Upper lobe of left lung (tissue), 6 donors: ENCODE measurements around the gene KIF26B. TPM values are rescaled to one million over a fixed set of nuclear protein-coding genes. Genes with fewer than 3 reads are reported as not detected.

ENCODE experiments used
- ATAC-seq, 2 donors: fragments of 200-7000 bp; cut with Tn5 transposase; one replicate each; pipeline ENCODE4 v1.9.1; 2022; ENCODE audit warnings: mild to moderate bottlenecking in 2 of 2, moderate library complexity in 2 of 2; ENCODE audit not compliant: low FRiP score in 2 of 2
- DNase-seq, 2 donors: peaks; one replicate each; pipeline ENCODE4 v3.0.0-alpha.2; 2019 to 2020
- H3K27ac ChIP-seq, 4 donors: fragments of 200-600 bp; sonication (generic); one replicate each; pipeline ENCODE4 v1.5.1; 2016 to 2019
- H3K27me3 ChIP-seq, 4 donors: fragments of 200-600 bp; sonication (generic); one replicate each; pipeline ENCODE4 v1.5.1; 2017 to 2019
- H3K36me3 ChIP-seq, 4 donors: fragments of 200-600 bp; sonication (generic); one replicate each; pipeline ENCODE4 v1.5.1; 2016 to 2019
- H3K4me1 ChIP-seq, 4 donors: fragments of 200-600 bp; sonication (generic); one replicate each; pipeline ENCODE4 v1.5.1; 2018 to 2019
- H3K4me3 ChIP-seq, 4 donors: fragments of 200-600 bp; sonication (generic); one replicate each; pipeline ENCODE4 v1.5.1; 2017 to 2019; ENCODE audit warnings: mild to moderate bottlenecking in 2 of 4, moderate library complexity in 1 of 4
- H3K9me3 ChIP-seq, 4 donors: fragments of 200-600 bp; sonication (generic); one replicate each; pipeline ENCODE4 v1.5.1; 2018 to 2019
- EP300 ChIP-seq, 4 donors: sonication (generic); formaldehyde crosslinking; IDR thresholded peaks; one replicate each; pipeline ENCODE4 v1.5.1; 2017; ENCODE audit warnings: antibody characterized with exemption in 4 of 4, control low read depth in 2 of 4
- POLR2A ChIP-seq, 4 donors: fragments of 450-650 bp; IDR thresholded peaks; one replicate each; pipeline ENCODE4 v1.5.1; 2016 to 2017; ENCODE audit warnings: antibody characterized with exemption in 4 of 4, mild to moderate bottlenecking in 2 of 4
- POLR2AphosphoS5 ChIP-seq, 2 donors: sonication (generic); formaldehyde crosslinking; IDR thresholded peaks; one replicate each; pipeline ENCODE4 v1.5.1; 2017; ENCODE audit warnings: antibody characterized with exemption in 2 of 2
- WGBS, 2 donors: methylation state at CpG; one replicate each; pipeline ENCODE4 v1.1.5; 2017 to 2018; 5-methylcytosine and 5-hydroxymethylcytosine counted together
- total RNA-seq, 6 donors: library from RNA; depleted of rRNA in 4 of 6; stranded (reverse); fragments of >200 nt in 4 of 6; gene quantifications; one replicate each; pipeline versions ENCODE4 v1.1.0 to v1.2.1, GENCODE V29; 2016 to 2021
- TF ChIP-seq, protein P1 (sequence below), 6 experiments: fragments of 450-650 bp in 4 of 6; fragments of 200-600 bp in 2 of 6; sonication (generic) in 2 of 6; IDR thresholded peaks; one replicate each; pipeline ENCODE4 v1.5.1; 2016 to 2019; ENCODE audit warnings: antibody characterized with exemption in 6 of 6
- donor health status: DM: no; HTN: no; CAD: no; lungs with moderate emphysema.
- donor health status: DM: no; HTN: yes; CAD: no; lungs with severe emphysema.

KIF26B gene
- total RNA-seq, 6 donors from 2014 or later, result 1.2 to 4.3 (median 2.1) TPM

- H3K4me3 ChIP-seq, result no peak overlapping the region
- H3K4me1 ChIP-seq, result no peaks in the 10 kb centered on the region
- no peak overlapping the region for H3K27ac ChIP-seq
- ATAC-seq (no peak), DNase-seq (no peak)
- H3K9me3 ChIP-seq, result no peaks in the 10 kb centered on the region
- WGBS, 2 donors, result 83 to 86% methylated on average over 11 of the region's 11 CpGs
- H3K36me3 ChIP-seq, result no peaks in the 10 kb centered on the region
- no peaks in the 10 kb centered on the region for H3K27me3 ChIP-seq
- TF ChIP-seq POLR2A (IDR thresholded peaks at IDR 0.05) (no peak), EP300 (IDR thresholded peaks at IDR 0.05) (no peak), POLR2AphosphoS5 (IDR thresholded peaks at IDR 0.05) (no peak)
- TF ChIP-seq, protein P1, sequence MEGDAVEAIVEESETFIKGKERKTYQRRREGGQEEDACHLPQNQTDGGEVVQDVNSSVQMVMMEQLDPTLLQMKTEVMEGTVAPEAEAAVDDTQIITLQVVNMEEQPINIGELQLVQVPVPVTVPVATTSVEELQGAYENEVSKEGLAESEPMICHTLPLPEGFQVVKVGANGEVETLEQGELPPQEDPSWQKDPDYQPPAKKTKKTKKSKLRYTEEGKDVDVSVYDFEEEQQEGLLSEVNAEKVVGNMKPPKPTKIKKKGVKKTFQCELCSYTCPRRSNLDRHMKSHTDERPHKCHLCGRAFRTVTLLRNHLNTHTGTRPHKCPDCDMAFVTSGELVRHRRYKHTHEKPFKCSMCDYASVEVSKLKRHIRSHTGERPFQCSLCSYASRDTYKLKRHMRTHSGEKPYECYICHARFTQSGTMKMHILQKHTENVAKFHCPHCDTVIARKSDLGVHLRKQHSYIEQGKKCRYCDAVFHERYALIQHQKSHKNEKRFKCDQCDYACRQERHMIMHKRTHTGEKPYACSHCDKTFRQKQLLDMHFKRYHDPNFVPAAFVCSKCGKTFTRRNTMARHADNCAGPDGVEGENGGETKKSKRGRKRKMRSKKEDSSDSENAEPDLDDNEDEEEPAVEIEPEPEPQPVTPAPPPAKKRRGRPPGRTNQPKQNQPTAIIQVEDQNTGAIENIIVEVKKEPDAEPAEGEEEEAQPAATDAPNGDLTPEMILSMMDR (IDR thresholded peaks at IDR 0.05), result no peak
Measured at GRCh38 chr1:245380790-245381535, 226.2 kb downstream of the KIF26B start.

GRCh38 chr1:245382981-245383380 lies 228.2 kb downstream of the KIF26B start:
- WGBS, 2 donors, result 91 to 92% methylated on average over 9 of the region's 9 CpGs
- H3K4me3 ChIP-seq, result no peak overlapping the region
- H3K36me3 ChIP-seq, result no peaks in the 10 kb centered on the region
- no peak for DNase-seq
- H3K9me3 ChIP-seq, result no peaks in the 10 kb centered on the region
- no peaks in the 10 kb centered on the region for H3K27me3 ChIP-seq
- H3K27ac ChIP-seq, result no peak overlapping the region
- ATAC-seq, result no peak
- TF ChIP-seq POLR2AphosphoS5 (IDR thresholded peaks at IDR 0.05), result no peak
- TF ChIP-seq, protein P1 (IDR thresholded peaks at IDR 0.05), result no peak
- no peak for TF ChIP-seq POLR2A (IDR thresholded peaks at IDR 0.05)
- no peak for TF ChIP-seq EP300 (IDR thresholded peaks at IDR 0.05)
- H3K4me1 ChIP-seq, result no peaks in the 10 kb centered on the region

DNA sequence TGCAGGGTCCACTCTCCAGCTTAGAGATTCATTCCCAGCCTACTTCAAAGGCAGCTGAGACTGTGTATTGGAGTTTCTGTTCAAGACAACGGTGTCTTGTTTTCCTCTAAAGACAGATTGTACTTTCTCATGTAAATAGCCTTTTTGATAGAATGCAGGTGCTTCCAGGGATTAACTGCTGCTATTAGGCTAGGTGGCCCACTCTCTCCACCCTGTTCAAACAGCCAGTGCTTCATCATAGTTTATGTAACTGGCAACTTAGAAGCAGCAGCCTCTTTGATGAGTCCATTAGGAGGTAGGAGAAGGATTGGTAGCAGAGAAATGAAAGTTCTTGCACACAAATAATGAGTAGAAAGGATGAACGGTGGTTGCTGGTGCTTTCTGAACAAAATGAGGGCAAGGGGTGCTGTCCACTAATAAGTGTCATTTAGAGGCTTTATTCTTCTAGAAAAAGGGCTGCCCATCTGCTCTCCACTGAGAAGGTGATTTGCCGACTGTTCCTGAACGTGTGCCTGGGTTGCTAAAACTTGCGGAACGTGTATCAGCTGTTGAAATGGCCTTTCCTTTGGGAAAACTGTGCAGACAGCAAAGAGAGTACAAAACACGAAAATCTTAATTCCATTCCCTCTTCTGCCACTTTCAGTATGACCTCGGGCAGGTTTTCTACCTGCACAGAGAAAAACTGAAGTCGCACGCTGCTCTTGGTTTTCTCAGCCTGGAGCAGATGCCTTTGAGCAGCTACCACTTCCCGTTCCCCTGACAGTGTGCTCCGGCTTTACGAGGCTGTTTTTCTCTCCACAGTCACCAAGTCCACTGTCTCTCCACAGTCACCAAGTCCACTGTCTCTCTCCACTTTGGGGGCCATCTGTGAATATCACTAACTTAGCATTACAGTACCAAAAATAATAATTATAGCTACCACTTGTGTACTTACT lies 228.9 kb downstream of the KIF26B start:
- no peaks in the 10 kb centered on the region for H3K4me1 ChIP-seq

DNA sequence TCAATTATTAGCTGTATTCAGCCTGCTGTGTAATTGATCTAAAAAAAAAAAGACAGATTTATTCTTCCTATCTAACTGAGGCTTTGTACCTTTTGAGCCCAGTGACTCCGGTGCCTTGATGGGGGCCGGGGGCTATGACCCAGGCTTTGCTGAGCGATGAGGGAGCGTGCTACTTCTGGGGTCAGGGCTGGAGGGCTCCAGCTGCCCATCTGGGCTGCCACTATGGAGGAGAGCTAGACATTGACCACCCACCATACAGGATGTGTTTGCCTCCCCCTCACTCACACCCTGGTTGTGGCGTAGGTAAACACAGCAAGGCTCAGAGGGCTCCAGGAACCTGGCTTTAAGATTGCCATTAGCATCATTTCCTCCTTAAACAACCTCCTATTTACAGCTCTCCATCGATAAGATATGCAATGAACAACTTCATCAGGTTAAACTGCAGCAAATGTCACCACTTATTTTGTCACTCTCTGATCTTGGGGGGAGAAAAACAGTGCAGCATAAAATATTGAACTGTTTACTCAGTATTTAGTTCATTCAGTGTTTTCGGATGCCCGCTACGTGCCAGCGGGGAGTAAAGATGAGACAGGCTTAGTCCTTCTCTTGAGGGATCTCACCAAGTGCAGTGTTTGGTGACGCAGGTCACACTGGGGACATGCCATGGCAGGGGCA lies 231.6 kb downstream of the KIF26B start:
- Histone ChIP-seq H3K4me1 (no peaks in the 10 kb centered on the region), H3K9me3 (no peaks in the 10 kb centered on the region), H3K27me3 (no peaks in the 10 kb centered on the region), H3K36me3 (no peaks in the 10 kb centered on the region), H3K27ac (no peak overlapping the region), H3K4me3 (no peak overlapping the region)
- WGBS, 2 donors, result 85 to 87% methylated on average over 11 of the region's 11 CpGs
- DNase-seq (peak in 1 of 2 donors; percentile 15), ATAC-seq (peak in 1 of 2 donors; percentile 46)
- TF ChIP-seq POLR2A (IDR thresholded peaks at IDR 0.05) (no peak), EP300 (IDR thresholded peaks at IDR 0.05) (no peak), POLR2AphosphoS5 (IDR thresholded peaks at IDR 0.05) (no peak)
- TF ChIP-seq, protein P1 (IDR thresholded peaks at IDR 0.05), result no peak

More for the DNA sequence above, 228.9 kb downstream of the KIF26B start:
- ATAC-seq (no peak), DNase-seq (no peak)
- Histone ChIP-seq H3K36me3 (no peaks in the 10 kb centered on the region), H3K9me3 (no peaks in the 10 kb centered on the region), H3K27ac (no peak overlapping the region), H3K4me3 (no peak overlapping the region), H3K27me3 (no peaks in the 10 kb centered on the region)
- TF ChIP-seq EP300 (IDR thresholded peaks at IDR 0.05) (no peak), POLR2A (IDR thresholded peaks at IDR 0.05) (no peak), POLR2AphosphoS5 (IDR thresholded peaks at IDR 0.05) (no peak)
- TF ChIP-seq, protein P1 (IDR thresholded peaks at IDR 0.05), result no peak
- 71 to 74% methylated on average over 13 of the region's 13 CpGs for WGBS, 2 donors
